GM08714 (cell line): Measurements from ENCODE around the gene DEPDC7.
"Not testable (repeated sequence)": the region's sequence is repeated elsewhere in the genome, so short reads cannot be mapped to it uniquely, and the experiment has no call there.

ENCODE experiments used
- H3K4me3 ChIP-seq: fragments of 200-500 bp; sonication (Bioruptor generic); 2 replicates; pipeline ENCODE4 v1.5.1; 2014; ENCODE audit warnings: mild to moderate bottlenecking, low read length, inconsistent platforms
- ZNF274 ChIP-seq: IDR thresholded peaks from 2 replicates; pipeline ENCODE4 v1.6.1; 2012; ENCODE audit warnings: mild to moderate bottlenecking, low read depth, low read length

DEPDC7 gene

GRCh38 chr11:33006010-33006409 lies 9.7 kb upstream of the DEPDC7 start:
- TF ChIP-seq ZNF274: no peak
- H3K4me3 ChIP-seq: no peak overlapping the region

GRCh38 chr11:33013755-33014154 lies 1.9 kb upstream of the DEPDC7 start:
- TF ChIP-seq ZNF274: no peak
- H3K4me3 ChIP-seq: no peak overlapping the region

GRCh38 chr11:33016654-33017053 lies 976 bp downstream of the DEPDC7 start:
- TF ChIP-seq ZNF274: no peak
- no peak overlapping the region for H3K4me3 ChIP-seq

DNA sequence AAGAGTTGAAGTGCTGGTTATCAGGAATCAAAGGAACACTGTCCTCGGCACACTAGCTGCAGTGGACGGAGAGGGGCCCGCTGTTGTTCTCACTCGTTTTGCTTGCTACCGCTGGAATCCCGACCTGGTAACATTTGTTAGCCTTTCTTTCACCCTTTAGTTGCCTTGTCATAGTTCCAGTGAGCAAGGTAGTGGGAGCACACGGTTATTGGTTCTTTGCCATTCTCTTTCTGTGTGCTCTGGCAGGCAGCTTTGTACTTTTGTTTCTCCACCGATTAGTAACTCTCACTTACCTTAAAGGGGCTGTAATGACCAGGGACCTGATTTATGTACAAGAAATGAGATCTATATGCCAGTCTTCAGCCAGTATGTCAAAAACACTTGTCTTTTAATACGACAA lies 1.8 kb downstream of the DEPDC7 start:
- no peak overlapping the region for H3K4me3 ChIP-seq

DNA sequence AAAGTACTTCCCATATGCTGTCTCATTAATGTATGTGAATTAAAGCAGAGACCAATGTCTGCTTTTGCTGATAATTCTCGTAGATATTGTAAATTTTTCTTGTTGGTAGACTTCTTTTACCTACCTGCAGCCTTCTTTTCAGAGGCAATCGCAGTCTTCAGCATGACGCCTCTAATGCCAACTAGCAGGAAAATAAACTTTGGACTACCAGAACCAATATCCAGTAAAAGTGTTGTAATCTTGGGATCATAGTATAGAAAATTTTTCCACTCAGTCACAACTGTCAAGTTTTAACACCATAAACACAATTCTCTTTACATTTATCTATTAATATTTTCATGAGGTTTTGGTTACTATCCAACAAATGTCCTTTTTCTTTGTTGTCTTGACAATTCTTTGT lies 2.3 kb downstream of the DEPDC7 start:
- TF ChIP-seq ZNF274: no peak
- no peak overlapping the region for H3K4me3 ChIP-seq

More for the DNA sequence above, 1.8 kb downstream of the DEPDC7 start:
- TF ChIP-seq ZNF274: no peak

DNA sequence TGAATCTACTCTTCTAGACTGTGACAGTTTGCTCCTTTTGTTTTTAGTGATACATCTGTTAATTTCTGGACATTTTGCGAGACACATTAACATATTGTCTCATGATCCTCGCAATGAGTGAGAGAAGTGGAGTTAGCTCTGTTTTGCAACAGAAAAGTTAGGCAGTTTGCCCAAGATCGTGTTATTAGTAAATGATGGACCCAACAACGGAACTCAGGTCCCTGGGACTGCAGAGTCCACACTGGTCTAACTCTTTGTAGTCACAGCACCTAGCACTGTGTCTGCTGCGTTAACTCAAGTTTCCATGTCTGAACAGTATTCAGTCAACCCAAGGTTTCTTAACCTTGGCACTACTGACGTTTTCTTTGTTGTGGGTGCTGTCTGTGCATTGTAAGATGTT lies 3.2 kb downstream of the DEPDC7 start:
- TF ChIP-seq ZNF274: no peak
- H3K4me3 ChIP-seq: no peak overlapping the region

DNA sequence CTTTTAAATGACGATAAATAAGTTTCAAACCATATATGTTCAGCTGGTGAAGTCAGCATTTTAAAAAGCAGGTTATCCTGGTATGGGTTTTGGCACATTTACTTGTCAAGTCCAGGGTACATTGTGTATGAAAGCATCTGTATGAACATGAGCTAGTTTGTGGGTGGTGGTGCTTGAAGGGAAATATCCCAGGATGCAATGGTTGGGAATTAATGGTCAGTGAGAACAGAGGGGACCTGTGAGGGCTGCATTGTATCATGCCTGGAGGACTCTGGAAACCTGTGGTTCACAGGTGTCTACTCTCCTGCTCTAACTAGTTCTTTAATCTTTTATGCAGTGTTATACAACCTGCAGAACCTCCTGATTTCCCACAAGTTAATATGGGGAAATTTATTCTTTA lies 5.8 kb downstream of the DEPDC7 start:
- H3K4me3 ChIP-seq: no peak overlapping the region
- no peak for TF ChIP-seq ZNF274

DNA sequence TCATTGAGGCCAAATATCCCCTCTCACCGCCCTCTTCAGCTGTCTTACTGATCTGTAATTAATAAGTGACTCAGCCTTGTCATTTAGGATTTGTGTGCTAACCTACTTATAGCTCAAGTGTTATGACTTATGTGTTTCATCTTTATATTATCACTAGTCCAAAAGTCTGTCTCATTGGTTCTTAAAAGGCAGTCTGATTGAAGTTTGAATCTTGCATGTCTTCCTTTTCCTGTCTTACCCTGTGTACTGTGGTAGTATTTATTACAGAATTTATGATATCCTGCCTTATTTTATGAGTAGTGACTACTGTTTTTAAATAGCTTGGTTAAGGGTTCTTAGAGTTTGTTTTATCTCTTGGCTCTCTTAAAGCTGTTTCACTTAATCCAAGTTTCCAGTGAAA lies 6.3 kb downstream of the DEPDC7 start:
- no peak overlapping the region for H3K4me3 ChIP-seq
- no peak for TF ChIP-seq ZNF274

DNA sequence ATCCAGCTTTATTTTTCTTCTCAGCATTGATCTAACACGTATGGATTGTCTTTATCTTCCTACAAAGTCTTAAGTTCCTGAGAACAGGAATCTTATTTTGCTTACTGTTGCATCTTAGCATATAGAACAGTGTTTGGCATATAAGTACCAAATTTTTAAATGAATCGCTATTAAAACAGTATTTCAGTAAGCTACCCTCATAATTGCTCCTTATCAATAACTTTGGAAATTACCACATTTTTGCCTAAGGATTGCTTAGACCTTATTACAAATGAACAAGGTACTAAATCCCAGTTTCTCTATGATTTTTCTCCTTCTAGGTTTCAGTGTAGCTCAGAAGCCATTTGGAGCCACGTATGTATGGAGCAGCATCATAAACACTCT lies 9.7 kb downstream of the DEPDC7 start:
- no peak for TF ChIP-seq ZNF274
- no peak overlapping the region for H3K4me3 ChIP-seq

GRCh38 chr11:33027233-33027632 lies 11.6 kb downstream of the DEPDC7 start:
- no peak for TF ChIP-seq ZNF274
- no peak overlapping the region for H3K4me3 ChIP-seq

DNA sequence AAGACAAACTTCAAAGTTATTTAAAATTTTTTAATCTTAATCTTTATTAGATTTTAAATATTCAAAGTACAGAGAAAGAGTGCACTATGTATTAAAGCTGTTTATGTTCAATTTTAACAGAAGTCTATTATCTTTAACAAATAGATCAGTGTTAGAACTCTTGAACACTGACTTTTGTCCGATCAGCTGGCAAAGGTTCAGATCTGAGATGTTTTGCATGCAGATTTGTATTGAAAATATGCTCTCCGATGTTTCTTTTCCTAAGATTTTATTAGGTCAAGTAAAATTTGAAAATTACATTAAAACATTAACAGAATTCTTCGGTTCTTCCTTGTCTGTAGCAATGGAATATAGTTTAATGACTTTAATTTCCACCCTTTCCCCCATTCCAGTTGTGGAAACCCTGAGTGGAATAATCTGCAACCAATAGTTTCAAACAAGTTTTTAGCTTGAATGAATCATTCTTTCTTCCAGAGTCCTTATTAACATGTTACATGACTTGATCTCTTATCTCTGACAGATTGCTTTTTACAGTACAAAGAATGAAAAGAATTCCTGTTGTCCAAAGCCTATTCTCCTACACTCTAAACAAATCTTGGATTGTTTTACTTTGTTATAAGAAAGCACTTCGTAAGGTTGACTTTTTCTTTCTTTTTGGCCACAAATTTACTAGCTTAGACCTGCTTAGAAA lies 12.3 kb downstream of the DEPDC7 start:
- H3K4me3 ChIP-seq: no peak overlapping the region
- no peak for TF ChIP-seq ZNF274

DNA sequence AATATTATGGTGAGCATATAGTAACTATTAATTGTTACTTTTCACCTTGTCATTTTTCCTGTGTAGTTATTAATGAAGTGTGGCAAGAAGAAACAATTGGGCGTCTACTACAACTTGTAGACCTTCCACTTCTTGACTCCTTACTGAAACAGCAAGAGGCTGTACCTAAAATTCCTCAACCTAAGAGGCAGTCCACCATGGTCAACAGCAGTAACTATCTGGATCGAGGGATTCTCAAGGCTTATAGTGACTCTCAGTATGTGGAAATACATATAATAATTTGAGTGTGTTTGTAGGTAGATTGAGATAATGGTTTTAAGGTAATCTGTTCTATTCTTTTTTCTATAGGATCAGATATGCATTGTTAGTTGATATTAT lies 12.8 kb downstream of the DEPDC7 start:
- H3K4me3 ChIP-seq: no peak overlapping the region

DNA sequence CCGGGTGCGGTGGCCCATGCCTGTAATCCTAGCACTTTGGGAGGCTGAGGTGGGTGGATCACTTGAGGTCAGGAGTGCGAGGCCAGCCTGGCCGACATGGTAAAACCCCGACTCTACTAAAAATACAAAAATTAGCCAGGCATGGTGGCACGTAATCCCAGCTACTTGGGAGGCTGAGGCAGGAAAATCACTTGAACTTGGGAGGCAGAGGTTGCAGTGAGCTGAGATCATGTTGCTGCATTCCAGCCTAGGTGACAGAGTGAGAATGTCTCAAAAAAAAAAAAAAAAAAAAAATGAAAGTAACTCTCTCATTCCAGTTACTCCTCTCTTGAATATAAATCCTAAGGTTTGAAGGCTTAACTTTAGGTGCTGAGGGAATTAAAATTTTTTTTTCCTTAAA lies 13.5 kb downstream of the DEPDC7 start:
- not testable (repeated sequence) for H3K4me3 ChIP-seq

More for the DNA sequence above, 12.8 kb downstream of the DEPDC7 start:
- TF ChIP-seq ZNF274: no peak

- H3K4me3 ChIP-seq: no peak overlapping the region
- no peak for TF ChIP-seq ZNF274
These were observed 17.8 kb downstream of the DEPDC7 start for GRCh38 chr11:33033493-33033892.

DNA sequence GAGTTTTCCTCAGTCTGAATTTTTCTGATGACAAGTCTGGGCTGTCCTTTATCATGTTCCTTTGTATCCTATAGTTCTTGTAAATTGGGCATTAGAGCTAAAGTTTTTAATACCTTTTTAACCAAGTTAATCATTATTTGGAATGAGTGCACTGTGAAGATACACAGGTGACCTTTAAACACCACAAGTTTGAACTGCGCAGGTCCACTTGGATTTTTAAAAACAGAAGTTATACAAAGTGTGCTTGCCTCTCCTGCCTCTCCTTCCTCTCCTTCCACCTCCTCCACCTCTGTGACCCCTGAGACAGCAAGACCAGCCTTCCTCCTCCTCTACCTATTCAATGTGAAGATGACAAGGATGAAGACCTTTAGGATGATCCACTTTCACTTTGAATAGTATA lies 19.3 kb downstream of the DEPDC7 start:
- H3K4me3 ChIP-seq: no peak overlapping the region
- no peak for TF ChIP-seq ZNF274
